Activated CD8-positive, alpha-beta T cell treated with anti-CD3 and anti-CD28 coated beads for 36 hours (primary cell): ENCODE data around the gene CYS1. TPM values are rescaled to one million over a fixed set of nuclear protein-coding genes. Genes with fewer than 3 reads are reported as not detected.
A peak's percentile ranks its signal among the peaks of the same experiment; 100 is the strongest.

Experiments used
- ATAC-seq: fragments of 200-7000 bp; cut with Tn5 transposase; one replicate; pipeline ENCODE4 v1.10.0; 2021; ENCODE audit warnings: mild to moderate bottlenecking, moderate library complexity
- CTCF ChIA-PET: fragments of 350-600 bp; sonication (Branson Sonifier 250); formaldehyde crosslinking; loops from one replicate; lab custom pipeline; 2021; ENCODE audit warnings: antibody characterized with exemption; lab: Charles Lee
- POLR2A ChIA-PET: fragments of 350-600 bp; sonication (Branson Sonifier 250); formaldehyde crosslinking; loops from one replicate; lab custom pipeline; 2021; ENCODE audit warnings: antibody characterized with exemption; lab: Charles Lee
- DNase-seq: peaks from one replicate; pipeline ENCODE4 v3.0.0-alpha.2; 2020
- H3K27ac Mint-ChIP-seq: one replicate; pipeline ENCODE4 v1.8.0; 2021; ENCODE audit warnings: mild to moderate bottlenecking, mixed read lengths
- H3K27me3 Mint-ChIP-seq: one replicate; pipeline ENCODE4 v1.8.0; 2021; ENCODE audit warnings: mixed read lengths
- H3K36me3 Mint-ChIP-seq: one replicate; pipeline ENCODE4 v1.8.0; 2021; ENCODE audit warnings: low read depth, mixed read lengths
- H3K4me1 Mint-ChIP-seq: one replicate; pipeline ENCODE4 v1.8.0; 2021; ENCODE audit warnings: low read depth, mixed read lengths
- H3K4me3 Mint-ChIP-seq: one replicate; pipeline ENCODE4 v1.8.0; 2021; ENCODE audit warnings: mild to moderate bottlenecking, moderate library complexity, mixed read lengths
- H3K9me3 Mint-ChIP-seq: one replicate; pipeline ENCODE4 v1.8.0; 2021; ENCODE audit warnings: mixed read lengths
- CTCF ChIP-seq: fragments of 200-600 bp; IDR thresholded peaks from one replicate; pipeline ENCODE4 v1.8.0; 2022; ENCODE audit warnings: antibody characterized with exemption, mild to moderate bottlenecking
- intact Hi-C: fragments of 100-400 bp; cut with micrococcal nuclease; formaldehyde crosslinking; loops from one replicate; pipeline ENCODE4 v1.10.0; 2022
- total RNA-seq, 2 experiments: library from RNA; stranded (reverse); gene quantifications; one replicate each; pipeline ENCODE4 v1.2.3, GENCODE V29; 2021

CYS1 gene
- total RNA-seq, 2 experiments from 2014 or later, result 0.11 to 0.32 TPM

- peak overlapping the region; percentile 89 for H3K4me3 Mint-ChIP-seq
- no peak for TF ChIP-seq CTCF
- peaks cover 27% of the 10 kb centered on the region for H3K4me1 Mint-ChIP-seq
- ChIA-PET POLR2A (interaction anchor here (0.5 to 3.3 kb wide), 21 partner anchors 9 to 568 kb away, joined by 3 to 18 read pairs (median 4); partner anchors contain the start of gene KLF11), CTCF (interaction anchor here (1.0 to 5.4 kb wide), 6 partner anchors 24 to 314 kb away, joined by 3 to 34 read pairs (median 5); no protein-coding TSS in a partner anchor)
- H3K9me3 Mint-ChIP-seq, result no peaks in the 10 kb centered on the region
- no peak for DNase-seq
- peaks cover 2% of the 10 kb centered on the region for H3K27me3 Mint-ChIP-seq
- H3K36me3 Mint-ChIP-seq, result peaks cover 49% of the 10 kb centered on the region
- intact Hi-C loops, result loop anchor here (5.0 to 10.0 kb wide), 3 partner anchors 39 to 326 kb away; partner anchors contain the start of genes CYS1, HPCAL1 and ODC1
- peak overlapping the region; percentile 98 for H3K27ac Mint-ChIP-seq
- ATAC-seq, result no peak
Measured at GRCh38 chr2:10120877-10121574, 40.8 kb upstream of the CYS1 start.

GRCh38 chr2:10120158-10120876 is 40.1 kb upstream of the CYS1 start:
- Mint-ChIP-seq H3K27me3 (peaks cover 2% of the 10 kb centered on the region), H3K4me1 (peaks cover 22% of the 10 kb centered on the region), H3K4me3 (peak overlapping the region; percentile 89), H3K9me3 (no peaks in the 10 kb centered on the region), H3K27ac (peak overlapping the region; percentile 98), H3K36me3 (peaks cover 42% of the 10 kb centered on the region)
- peak; percentile 98 for DNase-seq
- peak; percentile 62 for ATAC-seq
- CTCF ChIA-PET, result interaction anchor here (1.1 to 5.4 kb wide), 6 partner anchors 23 to 315 kb away, joined by 3 to 34 read pairs (median 6); no protein-coding TSS in a partner anchor
- no peak for TF ChIP-seq CTCF
- intact Hi-C loops, result loop anchor here (5.0 to 10.0 kb wide), 3 partner anchors 38 to 327 kb away; partner anchors contain the start of genes CYS1, HPCAL1 and ODC1
- POLR2A ChIA-PET, result interaction anchor here (0.5 to 3.3 kb wide), 17 partner anchors 8 to 363 kb away, joined by 3 to 18 read pairs (median 4); partner anchors contain the start of gene KLF11

- Mint-ChIP-seq H3K27ac (peak overlapping the region; percentile 98), H3K4me3 (peak overlapping the region; percentile 89), H3K27me3 (peaks cover 2% of the 10 kb centered on the region), H3K36me3 (peaks cover 35% of the 10 kb centered on the region), H3K4me1 (peaks cover 16% of the 10 kb centered on the region), H3K9me3 (no peaks in the 10 kb centered on the region)
- intact Hi-C loops, result loop anchor here (5.0 to 10.0 kb wide), 3 partner anchors 37 to 328 kb away; partner anchors contain the start of genes CYS1, HPCAL1 and ODC1
- ChIA-PET CTCF (interaction anchor here (0.9 to 5.4 kb wide), 7 partner anchors 23 to 319 kb away, joined by 3 to 34 read pairs (median 5); no protein-coding TSS in a partner anchor), POLR2A (interaction anchor here (1.3 to 3.3 kb wide), 5 partner anchors 9 to 178 kb away, joined by 3 to 18 read pairs (median 4); no protein-coding TSS in a partner anchor)
- ATAC-seq (no peak), DNase-seq (no peak)
- no peak for TF ChIP-seq CTCF
Measured at GRCh38 chr2:10119601-10120157, 39.5 kb upstream of the CYS1 start.

GRCh38 chr2:10119027-10119325 is 38.8 kb upstream of the CYS1 start:
- Mint-ChIP-seq H3K4me3 (peak overlapping the region; percentile 16), H3K36me3 (peaks cover 28% of the 10 kb centered on the region), H3K9me3 (no peaks in the 10 kb centered on the region), H3K4me1 (peaks cover 13% of the 10 kb centered on the region), H3K27me3 (peaks cover 2% of the 10 kb centered on the region), H3K27ac (no peak overlapping the region)
- ChIA-PET POLR2A (interaction anchor here (1.1 to 3.3 kb wide), 5 partner anchors 10 to 74 kb away, joined by 3 to 18 read pairs (median 4); no protein-coding TSS in a partner anchor), CTCF (interaction anchor here (0.9 to 5.4 kb wide), 9 partner anchors 22 to 319 kb away, joined by 3 to 34 read pairs (median 4); no protein-coding TSS in a partner anchor)
- intact Hi-C loops, result no loop called here
- ATAC-seq, result no peak
- TF ChIP-seq CTCF, result no peak
- no peak for DNase-seq
